HFF-Myc (cell line): Measurements from ENCODE around the gene ZNF48.

Source experiments
- DNase-seq: peaks from one replicate; pipeline ENCODE4 v3.0.0-alpha.2; 2011; ENCODE audit warnings: low read depth; ENCODE audit errors: extremely low read depth
- H3K4me3 ChIP-seq: replicated peaks from 2 replicates; pipeline ENCODE4 v1.5.1; 2011; ENCODE audit warnings: low read depth, mild to moderate bottlenecking, control low read depth, low read length
- TF ChIP-seq, protein P1 (sequence below): IDR thresholded peaks from 2 replicates; pipeline ENCODE4 v1.5.1; 2012; ENCODE audit warnings: mild to moderate bottlenecking, low read depth, low read length, control low read depth; ENCODE audit errors: missing control alignments

ZNF48 gene

DNA sequence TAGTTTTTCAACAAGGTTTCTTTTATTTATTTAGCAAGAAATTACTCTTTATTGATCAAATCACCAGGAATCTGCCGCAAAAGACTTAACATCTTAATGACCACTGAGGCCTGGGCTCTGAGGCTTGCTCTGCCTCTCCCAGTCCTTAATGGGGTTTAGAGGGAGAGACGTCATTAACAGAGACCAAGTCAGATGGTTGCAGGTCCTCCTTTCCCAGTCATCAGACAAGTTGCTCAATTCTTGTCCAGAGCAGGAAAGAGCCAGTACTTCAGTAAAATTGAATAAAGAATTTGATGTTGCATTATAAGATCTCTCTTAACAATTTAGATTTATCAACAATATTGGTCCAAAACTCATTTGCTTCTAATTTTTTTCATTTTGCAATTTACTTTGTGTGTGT lies 48.4 kb downstream of the ZNF48 start:
- TF ChIP-seq, protein P1, sequence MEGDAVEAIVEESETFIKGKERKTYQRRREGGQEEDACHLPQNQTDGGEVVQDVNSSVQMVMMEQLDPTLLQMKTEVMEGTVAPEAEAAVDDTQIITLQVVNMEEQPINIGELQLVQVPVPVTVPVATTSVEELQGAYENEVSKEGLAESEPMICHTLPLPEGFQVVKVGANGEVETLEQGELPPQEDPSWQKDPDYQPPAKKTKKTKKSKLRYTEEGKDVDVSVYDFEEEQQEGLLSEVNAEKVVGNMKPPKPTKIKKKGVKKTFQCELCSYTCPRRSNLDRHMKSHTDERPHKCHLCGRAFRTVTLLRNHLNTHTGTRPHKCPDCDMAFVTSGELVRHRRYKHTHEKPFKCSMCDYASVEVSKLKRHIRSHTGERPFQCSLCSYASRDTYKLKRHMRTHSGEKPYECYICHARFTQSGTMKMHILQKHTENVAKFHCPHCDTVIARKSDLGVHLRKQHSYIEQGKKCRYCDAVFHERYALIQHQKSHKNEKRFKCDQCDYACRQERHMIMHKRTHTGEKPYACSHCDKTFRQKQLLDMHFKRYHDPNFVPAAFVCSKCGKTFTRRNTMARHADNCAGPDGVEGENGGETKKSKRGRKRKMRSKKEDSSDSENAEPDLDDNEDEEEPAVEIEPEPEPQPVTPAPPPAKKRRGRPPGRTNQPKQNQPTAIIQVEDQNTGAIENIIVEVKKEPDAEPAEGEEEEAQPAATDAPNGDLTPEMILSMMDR = no peak
- no peak overlapping the region for H3K4me3 ChIP-seq
- DNase-seq = no peak

DNA sequence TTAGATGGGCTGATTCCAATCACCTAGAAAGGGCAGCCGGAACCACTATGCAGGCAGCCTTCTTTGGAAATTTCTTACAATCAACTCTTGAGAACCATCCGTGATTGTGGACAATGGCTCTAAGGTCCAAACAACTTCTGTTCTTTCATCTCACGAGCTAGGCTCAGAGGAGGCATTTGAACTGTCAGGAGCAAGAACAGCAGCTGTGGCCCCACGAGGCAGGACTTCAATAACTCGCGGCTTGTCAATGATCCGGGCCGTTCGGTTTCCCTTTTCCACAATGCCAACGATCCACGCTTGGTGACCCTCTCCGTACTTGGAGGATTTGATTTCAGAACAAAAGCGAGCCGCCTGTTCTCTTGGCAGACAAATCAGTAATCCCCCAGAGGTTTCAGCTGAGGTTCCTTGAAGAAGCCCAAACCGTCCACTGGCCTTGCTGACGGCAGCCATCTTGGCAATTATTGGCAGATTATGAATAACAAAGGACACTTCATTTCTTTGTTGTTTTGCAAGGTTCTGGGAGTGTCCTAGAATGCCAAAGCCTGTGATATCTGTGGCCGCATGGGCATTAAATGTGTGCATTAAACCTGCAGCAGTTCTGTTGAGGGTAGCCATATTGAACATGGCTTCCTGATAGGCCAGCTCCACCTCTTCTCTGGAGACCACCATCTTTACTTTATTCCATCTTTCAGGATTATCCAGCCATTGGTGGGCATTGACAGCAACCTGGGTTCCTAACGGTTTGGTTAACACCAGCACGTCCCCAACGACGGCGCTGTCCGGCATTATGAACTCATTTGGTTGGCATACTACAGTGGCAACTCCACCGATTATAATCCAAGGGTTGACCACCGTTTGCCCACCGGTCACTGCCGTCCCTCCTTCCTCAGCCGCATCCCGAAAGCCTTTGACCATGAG lies 49.3 kb downstream of the ZNF48 start:
- TF ChIP-seq, protein P1 = no peak
- H3K4me3 ChIP-seq = peak overlapping the region; percentile 85
- DNase-seq = no peak

DNA sequence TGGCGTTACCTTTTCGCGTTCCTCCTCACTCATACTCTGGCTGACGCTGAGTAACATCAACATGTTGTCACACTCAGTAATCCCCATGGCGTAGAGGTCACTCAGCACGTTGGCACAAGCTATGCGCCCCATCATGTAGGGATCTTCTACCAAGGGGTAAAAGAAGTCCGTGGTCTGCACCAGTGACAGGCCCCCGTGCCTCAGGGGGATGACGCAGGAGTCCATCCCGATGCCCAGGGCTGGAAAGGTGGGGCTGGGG lies 49.9 kb downstream of the ZNF48 start:
- no peak for DNase-seq
- TF ChIP-seq, protein P1 = no peak
- peak overlapping the region; percentile 85 for H3K4me3 ChIP-seq

DNA sequence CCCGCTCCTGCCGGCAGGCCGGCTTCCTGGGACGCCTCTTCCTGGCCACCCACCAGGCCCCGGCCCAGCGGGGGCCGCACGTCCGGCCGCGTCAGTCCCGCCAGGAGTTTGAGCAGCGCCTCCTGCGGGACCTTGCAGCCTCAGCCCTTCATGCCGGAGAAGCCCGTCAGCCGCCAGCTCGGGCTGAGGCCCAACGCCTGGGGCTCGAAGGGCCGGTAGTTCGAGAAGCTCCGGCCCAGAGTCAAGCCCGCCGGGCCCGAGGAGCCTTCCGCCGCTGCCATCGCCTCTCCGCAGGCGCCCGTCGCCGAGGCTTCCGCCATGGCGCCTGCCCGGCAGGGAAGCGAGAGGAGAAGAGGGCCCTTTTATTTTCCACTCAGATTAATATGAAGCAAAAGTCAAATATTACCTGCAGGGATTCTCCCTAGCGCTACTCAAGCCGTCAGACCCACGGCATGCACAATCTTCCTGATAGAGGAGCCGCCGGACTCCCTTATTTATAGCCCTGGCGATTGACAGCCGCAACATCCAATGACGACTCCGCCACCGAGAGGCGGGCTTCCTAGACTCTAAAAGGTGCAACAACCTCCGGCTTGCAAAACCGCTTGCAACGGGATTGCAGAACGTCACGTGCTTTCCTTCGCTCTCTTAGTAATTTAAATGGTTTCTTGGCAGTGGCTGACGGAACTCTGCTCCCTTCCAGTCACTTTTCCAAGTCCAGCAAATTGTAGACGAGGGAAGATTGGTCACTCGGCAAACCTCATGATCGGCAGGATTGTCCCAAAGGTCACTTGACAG lies 50.4 kb downstream of the ZNF48 start, which contains the start of gene SEPHS2:
TSS of gene SEPHS2 (minus strand) at position 467 of the 795 bp plus-strand sequence. CDS start at position 320, 147 bp downstream.
- DNase-seq = peak; percentile 89
- peak within 1 kb of the TSS; percentile 85 for H3K4me3 ChIP-seq
- TF ChIP-seq, protein P1 = peak; percentile 38

DNA sequence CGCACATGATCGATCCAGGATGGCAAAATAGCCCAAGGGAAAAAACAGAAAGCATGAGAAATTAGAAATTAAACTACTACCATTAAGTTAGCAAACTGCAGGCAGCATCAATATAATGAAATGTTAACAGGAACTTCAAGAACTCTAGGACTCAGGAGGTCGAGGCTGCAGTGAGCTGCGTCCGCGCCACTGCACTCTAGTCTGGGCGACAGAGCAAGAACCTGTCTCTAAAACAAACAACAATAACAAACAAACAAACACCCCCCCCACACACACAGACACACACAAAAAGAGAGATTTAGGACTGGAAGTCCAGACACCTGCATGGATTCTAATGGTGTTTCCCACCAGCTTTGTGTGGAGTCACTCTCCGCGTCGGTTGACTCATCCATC lies 51.0 kb downstream of the ZNF48 start:
- TF ChIP-seq, protein P1 = no peak
- no peak for DNase-seq
- peak overlapping the region; percentile 85 for H3K4me3 ChIP-seq

DNA sequence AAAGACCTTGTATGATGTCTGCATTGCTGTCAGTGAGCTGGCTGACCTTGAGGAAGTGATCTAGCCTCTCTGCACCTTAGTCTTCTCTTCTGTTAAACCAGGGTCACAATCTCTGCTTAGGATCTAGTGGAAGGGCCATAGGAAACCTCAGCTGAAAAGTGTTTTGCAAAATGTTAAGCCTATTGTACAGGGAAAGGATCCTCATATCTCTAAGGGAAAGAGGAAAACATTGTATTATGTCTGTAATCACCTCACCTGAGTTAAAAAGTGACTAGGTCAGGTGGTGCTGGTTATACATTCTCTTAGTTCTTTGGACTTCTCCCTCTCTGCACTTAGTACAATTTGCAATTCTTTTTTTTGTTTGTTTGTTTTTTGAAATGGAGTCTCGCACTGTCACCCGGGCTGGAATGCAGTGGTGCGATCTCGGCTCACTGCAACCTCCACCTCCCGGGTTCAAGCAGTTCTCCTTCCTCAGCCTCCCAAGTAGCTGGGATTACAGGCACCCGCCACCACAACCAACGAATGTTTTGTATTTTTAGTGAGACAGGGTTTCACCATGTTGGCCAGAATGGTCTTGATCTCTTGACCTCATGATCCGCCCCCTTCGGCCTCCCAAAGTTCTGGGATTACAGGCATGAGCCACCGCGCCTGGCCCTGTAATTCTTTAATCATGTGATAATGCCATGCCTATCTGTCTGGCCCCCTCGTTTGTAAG lies 52.4 kb downstream of the ZNF48 start:
- no peak overlapping the region for H3K4me3 ChIP-seq
- TF ChIP-seq, protein P1 = no peak
- no peak for DNase-seq
